Left renal pelvis (tissue), 4 donors: Measurements from ENCODE around the gene INCENP. TPM values are rescaled to one million over a fixed set of nuclear protein-coding genes. Genes with fewer than 3 reads are reported as not detected.

Source experiments
- DNase-seq, 4 donors: peaks; one replicate each; pipeline ENCODE4 v3.0.0-alpha.2; 2013; ENCODE audit warnings: low read depth in 4 of 4, low spot score in 3 of 4
- polyA plus RNA-seq, 4 donors: library from polyadenylated mRNA; unstranded; fragments of 120-200 nt; gene quantifications; one replicate each; pipeline ENCODE4 v1.2.1, GENCODE V29; 2013; ENCODE audit not compliant: insufficient read length in 4 of 4

Gene INCENP
- polyA plus RNA-seq, 4 donors = 30.7 to 43.0 (median 35.2) TPM

- DNase-seq = no peak
These were observed 1.7 kb upstream of the INCENP start for GRCh38 chr11:62122076-62122475.

- no peak for DNase-seq
These were observed 639 bp downstream of the INCENP start for GRCh38 chr11:62124186-62125113.

- no peak for DNase-seq
These were observed 1.5 kb downstream of the INCENP start for GRCh38 chr11:62125316-62125715.

GRCh38 chr11:62125881-62126280, 2.1 kb downstream of the INCENP start:
- DNase-seq = no peak

GRCh38 chr11:62127426-62127825, 3.6 kb downstream of the INCENP start:
- DNase-seq = no peak

- no peak for DNase-seq
These were observed 4.3 kb downstream of the INCENP start for GRCh38 chr11:62127941-62128770.

- no peak for DNase-seq
These were observed 5.0 kb downstream of the INCENP start for GRCh38 chr11:62128835-62129234.

- no peak for DNase-seq
These were observed 5.9 kb downstream of the INCENP start for GRCh38 chr11:62129590-62130282.

- DNase-seq = no peak
These were observed 6.7 kb downstream of the INCENP start for GRCh38 chr11:62130283-62131169.

- no peak for DNase-seq
These were observed 7.3 kb downstream of the INCENP start for GRCh38 chr11:62131170-62131464.

GRCh38 chr11:62132191-62132590, 8.4 kb downstream of the INCENP start:
- DNase-seq = no peak

- no peak for DNase-seq
These were observed 9.0 kb downstream of the INCENP start for GRCh38 chr11:62132689-62133293.

- DNase-seq = no peak
These were observed 9.7 kb downstream of the INCENP start for GRCh38 chr11:62133328-62134065.

- DNase-seq = no peak
These were observed 13.6 kb downstream of the INCENP start for GRCh38 chr11:62137276-62137861.

GRCh38 chr11:62137881-62138629, 14.2 kb downstream of the INCENP start:
- DNase-seq = no peak

GRCh38 chr11:62138630-62139425, 15.0 kb downstream of the INCENP start:
- no peak for DNase-seq
